ENCODE data around the gene PREB.
"Not testable (repeated sequence)": the region's sequence is repeated elsewhere in the genome, so short reads cannot be mapped to it uniquely, and the experiment has no call there.

Gene PREB

DNA sequence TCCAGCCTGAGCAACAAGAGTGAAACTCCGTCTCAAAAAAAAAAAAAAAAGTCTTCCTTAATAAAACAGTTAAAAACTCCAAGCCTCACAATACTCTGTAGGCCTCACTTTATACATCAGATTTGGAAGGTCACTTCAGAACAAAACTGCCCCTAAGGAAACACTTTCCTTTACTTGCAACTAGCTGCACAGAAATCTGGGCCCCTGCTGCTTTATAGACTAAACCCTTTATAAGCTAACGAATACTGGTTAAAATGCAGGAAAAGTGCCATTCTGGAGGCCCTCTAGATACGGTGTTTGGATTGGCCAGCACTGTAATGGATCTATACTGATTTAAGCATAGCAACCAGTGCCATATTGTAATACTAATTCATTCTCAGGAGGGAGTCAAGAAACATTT is 9.3 kb downstream of the PREB start:
- no peak for DNase-seq

DNA sequence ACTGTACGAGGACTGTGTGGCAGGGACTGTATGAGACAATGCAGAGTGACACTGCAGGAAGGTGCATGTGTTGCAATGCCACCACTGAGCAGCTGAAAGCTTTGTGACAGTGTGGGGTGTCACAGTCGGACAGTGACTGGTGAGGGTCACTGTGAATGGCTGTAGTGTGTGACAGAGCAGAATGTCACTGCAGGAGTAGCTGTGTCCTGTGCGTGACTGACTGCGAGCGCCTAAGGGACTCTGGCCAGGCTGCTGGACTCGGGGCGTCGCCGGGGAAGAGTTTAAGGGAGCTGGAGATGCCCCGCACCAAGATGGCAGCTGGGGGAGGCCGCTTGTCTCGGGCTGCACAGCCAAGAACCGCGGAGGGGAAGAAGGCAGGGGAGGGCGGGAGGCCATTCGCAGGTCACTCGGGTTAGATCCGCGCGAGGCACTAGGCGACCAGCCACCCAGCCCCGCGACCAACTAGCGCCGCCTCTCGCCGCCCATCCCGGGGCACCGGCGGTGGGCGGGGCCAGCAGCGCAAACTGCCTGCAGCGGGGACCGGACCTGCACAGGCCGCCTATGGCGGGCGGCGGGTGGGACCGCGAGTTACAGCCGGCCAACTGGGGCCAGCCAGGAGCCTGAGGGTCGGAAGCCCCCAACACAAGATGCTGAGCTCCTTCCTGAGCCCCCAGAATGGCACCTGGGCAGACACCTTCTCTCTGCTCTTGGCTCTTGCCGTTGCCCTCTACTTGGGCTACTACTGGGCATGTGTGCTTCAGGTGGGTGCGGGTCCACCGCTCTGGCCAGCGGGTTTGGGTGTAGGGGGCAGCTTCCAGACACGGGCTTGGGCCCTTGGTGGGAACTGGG is 10.9 kb downstream of the PREB start, which contains the start of gene ABHD1:
Gene ABHD1, plus strand, starts transcription at position 514 of the 849 bp plus-strand sequence. Its CDS starts 134 bp downstream, at position 648.
- DNase-seq = peak; percentile 74

DNA sequence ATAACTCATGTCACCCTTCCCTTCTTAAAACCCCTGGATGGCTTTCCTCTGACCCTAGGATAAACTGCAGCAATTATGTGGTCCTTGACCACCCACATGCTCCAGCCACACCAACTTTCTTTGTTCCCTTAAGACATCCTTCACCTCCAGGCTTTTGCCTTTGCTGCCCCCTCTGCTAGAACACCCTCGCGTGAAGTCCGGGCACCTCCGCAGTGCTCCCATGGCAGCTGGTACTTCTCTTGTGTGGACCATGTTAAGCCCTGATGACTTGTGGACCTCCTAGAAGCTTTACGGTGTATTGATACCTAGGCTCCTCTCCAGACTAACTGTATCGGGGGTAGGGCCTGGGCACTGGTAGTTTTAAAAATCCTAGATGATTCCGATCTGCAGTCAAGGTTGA is 11.6 kb downstream of the PREB start:
- DNase-seq = no peak

DNA sequence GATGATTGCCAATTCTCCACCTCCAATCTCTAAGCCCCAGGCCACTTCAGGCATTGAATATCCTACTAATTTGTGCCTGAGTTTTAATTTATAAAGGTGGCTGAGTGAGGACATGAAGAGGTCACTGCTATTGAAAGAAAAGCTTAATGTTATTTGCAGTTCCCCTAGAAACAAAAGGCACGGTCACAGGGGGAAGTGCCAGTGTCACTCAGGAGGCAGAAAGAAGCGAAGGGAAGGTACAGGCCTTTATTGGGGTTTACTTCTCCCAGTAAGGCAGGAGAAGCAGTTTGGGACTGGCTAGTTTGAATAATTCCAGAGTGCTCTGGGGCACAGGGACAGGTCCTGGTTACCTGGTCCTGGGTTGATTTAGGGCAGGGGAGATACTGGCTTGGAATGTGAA is 12.5 kb downstream of the PREB start:
- no peak for DNase-seq

DNA sequence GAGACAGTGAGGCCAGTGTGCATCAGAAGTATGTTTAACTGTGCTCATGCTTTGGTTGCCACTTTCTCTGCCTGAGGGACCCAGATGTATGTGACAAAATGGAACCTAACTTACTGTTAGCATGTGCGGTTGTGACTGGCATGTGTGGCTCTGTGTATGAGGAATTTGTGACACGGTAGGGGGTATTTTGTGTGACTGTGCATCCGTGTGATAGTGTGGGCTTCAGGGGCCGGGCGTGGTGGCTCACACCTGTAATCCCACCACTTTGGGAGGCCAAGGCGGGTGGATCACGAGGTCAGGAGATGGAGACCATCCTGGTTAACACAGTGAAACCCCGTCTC is 15.1 kb downstream of the PREB start:
- DNase-seq = not testable (repeated sequence)

DNA sequence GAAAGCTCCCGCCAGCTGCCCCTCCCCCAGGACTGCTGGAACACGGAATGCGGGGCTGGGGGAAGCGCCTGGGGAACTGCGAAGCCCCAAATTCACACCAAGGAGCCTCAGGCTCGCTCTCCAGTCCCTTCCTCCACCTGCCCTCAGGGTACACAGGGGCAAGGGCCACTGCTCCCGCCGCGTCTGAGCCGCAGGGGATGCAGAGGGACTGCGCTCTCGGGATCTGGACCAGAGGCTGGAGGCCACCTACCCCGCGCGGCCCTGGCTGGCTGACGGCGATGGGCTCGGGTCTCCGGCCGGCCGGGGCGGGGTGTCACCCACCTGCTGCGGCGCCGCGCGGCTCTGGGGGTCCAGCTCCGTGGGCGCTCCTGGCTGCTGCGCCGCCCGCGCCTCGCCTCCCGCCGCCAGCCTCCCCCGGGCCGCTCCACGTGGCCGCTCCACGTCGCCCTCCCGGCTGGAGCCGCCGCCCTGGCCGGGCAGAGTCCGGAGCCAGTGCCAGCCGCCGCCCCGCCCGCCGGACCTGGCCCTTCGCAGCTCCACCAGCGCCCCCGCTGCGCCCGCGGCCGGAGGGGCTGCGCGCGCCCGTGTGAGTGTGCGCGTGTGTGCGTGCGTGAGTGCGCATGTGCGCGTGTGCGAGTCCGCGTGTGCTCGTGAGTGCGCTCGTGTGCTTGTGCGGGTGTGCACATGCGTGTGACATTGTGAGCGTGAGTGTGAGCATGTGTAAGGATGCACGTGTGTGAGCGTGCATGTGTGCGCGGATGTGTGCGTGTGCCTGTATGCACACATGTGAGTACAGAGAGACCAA is 15.7 kb downstream of the PREB start, which contains the start of gene CGREF1:
Gene CGREF1, minus strand, starts transcription at position 604 of the 805 bp plus-strand sequence. CDS start 14,762 bp downstream, outside the sequence.
- DNase-seq = no peak

DNA sequence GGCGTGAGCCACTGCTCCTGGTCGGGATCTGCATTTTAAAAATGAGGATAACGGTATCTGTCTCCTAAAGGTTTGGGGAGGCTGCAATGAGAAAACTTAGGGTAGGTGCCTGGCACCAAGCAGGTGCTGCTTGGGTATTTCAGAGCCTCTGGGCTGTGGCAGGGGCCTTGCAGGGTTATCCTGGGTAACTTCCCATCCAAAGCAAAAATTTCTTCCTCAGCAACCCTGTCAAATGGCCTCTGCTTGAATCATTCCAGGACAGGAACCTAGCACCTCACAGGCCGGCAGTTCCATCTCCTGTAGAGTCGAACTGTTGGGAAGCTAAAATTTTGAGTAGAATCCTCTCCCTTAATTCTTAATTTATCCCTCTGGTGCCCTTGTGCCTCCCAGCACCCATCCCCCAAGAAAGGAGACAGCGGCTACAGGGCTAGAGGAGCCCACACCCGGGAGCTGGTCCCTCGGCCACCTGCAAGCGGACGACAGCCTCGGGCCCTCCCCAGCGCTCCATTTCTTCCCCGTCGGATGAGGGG is 16.4 kb downstream of the PREB start:
- DNase-seq = no peak

DNA sequence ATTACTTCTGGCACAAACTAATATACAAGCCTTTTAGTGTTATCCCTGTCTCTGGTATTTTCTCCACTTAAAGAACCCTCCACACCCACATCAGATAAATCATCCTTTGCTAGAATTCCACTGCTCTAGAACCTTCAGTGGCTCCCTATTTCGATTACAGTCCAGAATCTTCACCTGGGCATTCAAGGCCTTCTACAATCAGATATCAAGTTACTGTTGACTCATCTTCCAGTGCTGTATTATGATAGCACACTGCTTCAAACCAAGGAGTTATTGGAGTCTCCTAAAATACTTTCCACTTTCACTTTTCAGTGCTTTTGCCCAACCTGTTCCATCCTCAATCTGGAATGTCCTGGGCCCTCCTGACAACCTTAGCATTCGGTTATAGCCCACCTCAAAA is 18.9 kb downstream of the PREB start:
- no peak for DNase-seq

DNA sequence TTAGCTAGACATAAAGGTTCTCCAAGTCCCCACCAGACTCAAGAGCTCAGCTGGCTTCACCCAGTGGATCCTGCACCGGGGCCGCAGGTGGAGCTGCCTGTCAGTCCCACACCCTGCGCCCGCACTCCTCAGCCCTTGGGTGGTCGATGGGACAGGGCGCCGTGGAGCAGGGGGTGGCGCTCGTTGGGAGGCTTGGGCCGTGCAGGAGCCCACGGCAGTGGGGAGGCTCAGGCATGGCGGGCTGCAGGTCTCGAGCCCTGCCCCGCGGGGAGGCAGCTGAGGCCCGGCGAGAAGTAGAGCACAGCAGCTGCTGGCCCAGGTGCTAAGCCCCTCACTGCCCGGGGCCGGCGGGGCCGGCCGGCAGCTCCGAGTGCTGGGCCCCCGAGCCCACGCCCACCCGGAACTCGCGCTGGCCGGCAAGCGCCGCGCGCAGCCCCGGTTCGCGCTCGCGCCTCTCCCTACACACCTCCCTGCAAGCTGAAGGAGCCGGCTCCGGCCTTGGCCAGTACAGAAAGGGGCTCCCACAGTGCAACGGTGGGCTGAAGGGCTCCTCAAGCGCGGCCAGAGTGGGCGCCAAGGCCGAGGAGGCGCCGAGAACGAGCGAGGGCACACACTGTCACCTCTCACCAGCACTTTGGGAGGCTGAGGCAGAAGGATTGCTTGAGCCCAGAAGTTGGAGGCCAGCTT is 22.9 kb downstream of the PREB start:
- not testable (repeated sequence) for DNase-seq

DNA sequence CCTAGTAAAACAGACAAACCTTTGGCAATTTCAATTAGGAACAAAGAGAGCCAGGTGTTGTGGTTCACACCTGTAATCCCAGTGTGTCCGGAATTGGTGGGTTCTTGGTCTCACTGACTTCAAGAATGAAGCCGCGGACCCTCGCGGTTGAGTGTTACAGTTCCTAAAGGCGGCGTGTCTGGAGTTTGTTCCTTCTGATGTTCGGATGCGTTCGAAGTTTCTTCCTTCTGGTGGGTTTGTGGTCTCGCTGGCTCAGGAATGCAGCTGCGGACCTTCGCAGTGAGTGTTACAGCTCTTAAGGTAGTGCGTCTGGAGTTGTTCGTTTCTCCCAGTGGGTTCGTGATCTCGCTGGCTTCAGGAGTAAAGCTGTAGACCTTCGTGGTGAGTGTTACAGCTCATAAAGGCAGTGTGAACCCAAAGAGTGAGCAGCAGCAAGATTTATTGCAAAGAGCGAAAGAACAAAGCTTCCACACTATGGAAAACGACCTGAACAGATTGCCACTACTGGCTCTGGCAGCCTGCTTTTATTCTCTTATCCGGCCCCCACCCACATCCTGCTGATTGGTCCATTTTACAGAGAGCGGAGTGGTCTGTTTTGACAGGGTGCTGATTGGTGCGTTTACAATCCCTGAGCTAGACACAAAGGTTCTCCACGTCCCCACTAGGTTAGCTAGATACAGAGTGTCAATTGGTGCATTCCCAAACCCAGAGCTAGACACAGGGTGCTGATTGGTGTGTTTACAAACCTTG is 23.7 kb downstream of the PREB start:
- not testable (repeated sequence) for DNase-seq

DNA sequence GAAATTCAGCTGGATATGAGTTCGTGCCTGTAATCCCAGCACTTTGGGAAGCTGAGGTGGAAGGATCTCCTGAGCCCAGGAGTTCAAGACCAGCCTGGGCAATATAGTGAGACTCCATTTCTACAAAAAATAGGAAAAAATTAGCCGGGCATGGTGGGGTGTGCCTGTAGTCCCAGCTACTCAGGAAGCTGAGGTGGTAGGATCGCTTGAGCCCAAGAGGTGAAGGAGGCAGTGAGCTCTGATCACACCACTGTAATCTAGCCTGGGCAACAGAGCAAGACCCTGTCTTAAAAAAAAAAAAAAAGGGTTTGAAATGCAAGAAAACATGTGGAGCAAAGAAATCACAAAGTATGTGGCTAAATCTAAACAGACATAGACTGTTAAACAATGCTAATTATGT is 25.4 kb downstream of the PREB start:
- DNase-seq = no peak

DNA sequence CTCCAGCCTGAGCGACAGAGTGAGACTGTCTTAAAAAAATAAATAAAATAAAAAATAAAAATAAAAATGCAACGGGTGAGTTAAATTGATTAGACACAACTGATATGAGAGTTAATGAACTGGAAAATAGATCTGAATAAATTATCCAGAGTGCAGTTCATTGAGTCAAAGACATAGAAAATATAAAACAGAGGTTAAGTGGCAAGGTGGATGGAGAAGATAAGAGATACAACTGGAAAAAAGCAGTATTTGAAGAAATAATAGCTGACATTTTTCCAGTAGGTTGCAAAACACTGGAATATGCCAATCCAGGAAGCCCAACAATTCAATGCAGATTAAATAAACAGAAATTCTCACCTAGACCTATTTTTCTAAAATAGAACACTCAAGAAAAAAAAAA is 26.2 kb downstream of the PREB start:
- DNase-seq = no peak

DNA sequence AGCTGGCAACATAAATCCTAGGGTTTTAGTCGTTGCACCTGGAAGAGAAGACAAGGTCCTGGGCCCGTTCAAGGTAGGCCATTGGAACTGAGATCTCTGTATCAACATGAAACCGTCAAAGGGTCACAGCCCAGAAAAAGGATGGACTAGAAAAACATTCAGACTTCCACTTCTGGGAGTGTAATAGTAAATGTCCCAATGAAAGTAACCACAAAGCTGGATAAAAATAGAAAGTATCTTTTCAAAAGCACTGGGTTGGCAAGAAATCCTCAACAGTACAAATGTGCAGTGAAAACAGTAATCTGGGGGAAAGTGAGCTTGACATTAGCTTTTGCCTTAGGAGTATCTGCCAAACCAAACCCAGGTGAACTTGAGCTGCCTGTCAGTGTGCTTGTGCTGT is 28.5 kb downstream of the PREB start:
- no peak for DNase-seq

DNA sequence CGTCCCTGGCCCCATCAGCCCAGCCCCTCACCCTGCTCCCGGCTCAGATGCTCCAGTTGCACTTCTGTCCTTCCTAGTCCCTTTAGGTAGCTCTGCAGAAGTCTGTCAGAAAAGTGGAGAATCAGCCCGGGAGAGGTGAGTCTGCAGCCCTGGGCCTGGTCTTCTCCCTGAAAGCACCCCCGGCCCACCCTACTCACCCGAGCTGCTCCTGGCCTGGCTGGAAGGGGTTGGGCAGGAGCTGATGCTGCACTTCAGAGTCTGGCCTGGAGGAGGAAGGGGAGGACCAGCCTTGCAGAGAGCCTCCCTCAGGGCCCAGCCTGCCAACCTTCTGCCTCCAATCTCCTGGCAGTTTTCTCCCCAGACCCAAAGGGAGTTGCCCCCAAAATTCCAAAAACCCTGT is 32.1 kb downstream of the PREB start:
- no peak for DNase-seq

DNA sequence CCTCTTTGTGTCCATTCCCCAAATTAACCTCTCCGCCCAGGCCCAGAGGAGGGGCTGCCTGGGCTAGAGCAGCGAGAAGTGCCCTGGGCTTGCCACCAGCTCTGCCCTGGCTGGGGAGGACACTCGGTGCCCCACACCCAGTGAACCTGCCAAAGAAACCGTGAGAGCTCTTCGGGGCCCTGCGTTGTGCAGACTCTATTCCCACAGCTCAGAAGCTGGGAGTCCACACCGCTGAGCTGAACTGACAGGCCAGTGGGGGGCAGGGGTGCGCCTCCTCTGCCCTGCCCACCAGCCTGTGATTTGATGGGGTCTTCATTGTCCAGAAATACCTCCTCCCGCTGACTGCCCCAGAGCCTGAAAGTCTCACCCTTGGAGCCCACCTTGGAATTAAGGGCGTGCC is 34.4 kb downstream of the PREB start:
- DNase-seq = no peak

DNA sequence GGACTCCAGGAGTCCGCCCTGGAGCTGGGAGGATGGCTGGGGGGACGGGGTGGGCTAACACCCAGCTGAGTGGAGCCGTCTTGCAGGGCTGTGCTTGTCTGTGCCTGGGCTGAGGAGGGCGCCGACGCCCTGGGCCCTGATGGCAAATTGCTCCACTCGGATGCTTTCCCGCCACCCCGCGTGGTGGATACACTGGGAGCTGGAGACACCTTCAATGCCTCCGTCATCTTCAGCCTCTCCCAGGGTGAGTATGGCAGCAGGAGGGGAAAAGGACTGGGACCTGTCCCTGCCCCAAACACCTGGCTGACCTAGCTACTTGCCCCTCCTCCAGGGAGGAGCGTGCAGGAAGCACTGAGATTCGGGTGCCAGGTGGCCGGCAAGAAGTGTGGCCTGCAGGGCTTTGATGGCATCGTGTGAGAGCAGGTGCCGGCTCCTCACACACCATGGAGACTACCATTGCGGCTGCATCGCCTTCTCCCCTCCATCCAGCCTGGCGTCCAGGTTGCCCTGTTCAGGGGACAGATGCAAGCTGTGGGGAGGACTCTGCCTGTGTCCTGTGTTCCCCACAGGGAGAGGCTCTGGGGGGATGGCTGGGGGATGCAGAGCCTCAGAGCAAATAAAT is 35.0 kb downstream of the PREB start:
- DNase-seq = no peak

DNA sequence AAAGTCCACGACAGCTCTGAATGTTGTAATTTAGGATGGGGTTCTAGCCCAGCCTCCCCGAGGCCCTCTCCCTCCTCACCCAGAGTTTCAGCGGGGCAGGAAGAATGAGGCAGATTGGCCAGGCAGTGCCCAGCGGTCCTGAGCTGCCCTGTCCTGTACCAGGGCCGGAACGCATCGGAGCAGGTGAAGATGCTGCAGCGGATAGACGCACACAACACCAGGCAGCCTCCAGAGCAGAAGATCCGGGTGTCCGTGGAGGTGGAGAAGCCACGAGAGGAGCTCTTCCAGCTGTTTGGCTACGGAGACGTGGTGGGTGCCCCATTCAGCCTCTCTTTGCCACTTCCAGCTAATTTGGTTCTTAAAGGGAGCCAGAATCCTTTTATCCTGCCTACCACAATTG is 37.1 kb downstream of the PREB start:
- DNase-seq = no peak

DNA sequence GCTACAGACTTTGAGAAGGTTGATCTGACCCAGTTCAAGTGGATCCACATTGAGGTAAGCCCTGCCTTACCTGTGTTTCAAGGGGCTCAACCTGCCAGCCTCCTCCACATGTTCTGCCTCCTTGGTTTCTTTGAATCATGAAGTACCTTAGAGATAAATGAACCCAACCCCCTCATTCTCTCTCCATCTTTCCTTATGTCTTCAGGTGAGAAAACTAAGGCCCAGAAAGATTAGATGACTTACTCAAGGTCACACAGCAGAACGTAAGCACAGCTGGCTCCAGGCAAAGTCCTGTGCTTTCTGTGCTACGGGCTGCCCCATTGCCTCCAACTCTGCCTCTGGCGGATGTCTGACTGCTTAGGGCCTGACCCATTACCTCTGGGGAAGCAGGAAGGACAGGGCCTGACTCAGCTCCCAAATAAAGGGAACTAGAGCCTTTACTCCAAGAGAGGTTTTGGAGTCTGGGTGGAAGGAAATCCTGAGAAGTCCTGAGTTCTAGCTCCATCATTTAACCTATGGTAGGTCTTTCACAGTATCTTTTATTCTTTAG is 37.6 kb downstream of the PREB start:
- DNase-seq = no peak

DNA sequence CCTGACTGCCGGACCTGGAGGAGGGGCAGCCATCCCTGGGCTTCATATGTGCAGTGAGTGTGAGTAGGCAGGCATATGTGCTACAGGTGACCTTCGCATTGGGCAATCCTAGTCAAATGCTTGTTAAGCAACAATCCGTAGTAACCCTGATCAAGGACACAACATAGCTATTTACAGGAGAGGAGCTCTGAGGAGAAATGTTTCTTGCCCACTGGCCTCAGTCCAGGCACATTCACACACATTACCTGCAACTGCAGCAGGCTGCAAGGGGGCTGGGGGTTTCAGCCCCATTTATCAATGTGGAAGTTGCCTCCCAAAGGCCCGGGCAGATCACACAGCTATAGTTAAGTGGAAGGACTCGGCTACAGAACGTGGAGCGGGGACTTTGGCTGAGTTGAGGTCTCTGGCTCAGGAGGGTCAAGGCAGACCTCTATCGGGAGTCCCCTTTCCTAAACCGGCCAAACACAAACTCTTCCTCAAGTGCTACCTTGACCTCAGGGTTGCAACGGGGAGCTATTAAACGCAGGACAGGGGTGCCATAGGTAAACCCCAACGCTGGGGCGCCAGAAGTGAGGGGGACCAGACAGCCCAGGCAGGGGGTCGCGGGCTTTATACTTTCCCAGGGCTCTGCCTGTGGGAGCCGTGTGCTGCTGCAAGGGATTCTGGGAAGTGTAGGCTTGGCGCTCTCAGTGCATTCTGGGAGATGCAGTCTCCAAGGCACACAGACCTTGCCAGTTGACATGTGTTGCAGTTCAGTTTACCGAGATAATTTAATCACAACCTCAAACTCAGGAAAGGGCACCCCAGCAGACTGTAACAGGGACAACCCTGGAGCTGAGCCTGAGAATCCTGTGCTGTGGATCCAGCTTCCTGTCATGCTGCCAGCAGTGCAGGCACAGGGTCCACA is 38.4 kb downstream of the PREB start:
- peak; percentile 38 for DNase-seq

DNA sequence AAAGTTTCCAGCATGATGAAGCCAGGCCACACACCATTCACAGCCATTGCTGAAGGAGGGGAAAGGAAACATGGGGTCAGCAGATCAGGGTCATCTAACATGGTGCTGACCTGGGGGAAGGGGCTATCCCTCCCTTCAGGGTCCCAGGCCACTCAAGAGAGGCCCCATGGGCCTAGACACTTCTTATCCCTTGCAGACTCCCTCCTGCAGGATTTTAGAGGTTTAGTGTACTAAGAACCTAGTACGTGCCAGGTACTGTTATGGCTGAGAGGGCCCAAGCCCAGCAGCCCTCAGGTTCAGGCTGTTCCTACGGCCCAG is 39.0 kb downstream of the PREB start:
- no peak for DNase-seq

Data from activated T-cell treated with anti-CD3 and anti-CD28 coated beads, Interleukin-2, amount 50 U/mL, for 1 hour (primary cell).